Neuronal stem cell (in vitro differentiated cells): ENCODE measurements around the gene APELA.

Experiments
- DNase-seq: peaks from one replicate; pipeline ENCODE4 v3.0.0-alpha.2; 2013; ENCODE audit warnings: low spot score
- H2AFZ ChIP-seq: one replicate; pipeline ENCODE4 v1.6.1; 2013; ENCODE audit warnings: mild to moderate bottlenecking, low read length, inconsistent platforms
- H2AK5ac ChIP-seq: 2 replicates; pipeline ENCODE4 v1.6.1; 2013; ENCODE audit warnings: low read depth, mild to moderate bottlenecking, inconsistent platforms, low read length, moderate library complexity, mixed read lengths
- H2BK120ac ChIP-seq: 2 replicates; pipeline ENCODE4 v1.6.1; 2013; ENCODE audit warnings: low read depth, mild to moderate bottlenecking, inconsistent platforms, low read length, moderate library complexity, mixed read lengths
- H2BK12ac ChIP-seq: one replicate; pipeline ENCODE4 v1.6.1; 2013; ENCODE audit warnings: low read length, inconsistent platforms
- H2BK15ac ChIP-seq: 2 replicates; pipeline ENCODE4 v1.6.1; 2013; ENCODE audit warnings: mild to moderate bottlenecking, low read length, inconsistent platforms, mixed read lengths
- H2BK5ac ChIP-seq: one replicate; pipeline ENCODE4 v1.6.1; 2013; ENCODE audit warnings: inconsistent platforms, mild to moderate bottlenecking, low read length, moderate library complexity
- H3K14ac ChIP-seq: one replicate; pipeline ENCODE4 v1.6.1; 2013; ENCODE audit warnings: low read length, inconsistent platforms
- H3K18ac ChIP-seq: 2 replicates; pipeline ENCODE4 v1.6.1; 2013; ENCODE audit warnings: low read length, inconsistent platforms
- H3K23ac ChIP-seq: 2 replicates; pipeline ENCODE4 v1.6.1; 2013; ENCODE audit warnings: low read depth, mild to moderate bottlenecking, mixed read lengths, low read length, inconsistent platforms; ENCODE audit not compliant: poor library complexity
- H3K27ac ChIP-seq: replicated peaks from 3 replicates; pipeline ENCODE4 v1.5.1; 2013; ENCODE audit warnings: low read length, inconsistent platforms
- H3K27me3 ChIP-seq, 3 experiments: 2 replicates each; pipeline ENCODE4 v1.6.1; 2013; ENCODE audit warnings: low read length in 3 of 3, mild to moderate bottlenecking in 2 of 3, inconsistent platforms in 1 of 3, low read depth in 1 of 3, mixed read lengths in 1 of 3, moderate library complexity in 1 of 3; ENCODE audit not compliant: control insufficient read depth in 3 of 3, insufficient read depth in 3 of 3
- H3K36me3 ChIP-seq, 2 donors: replicated peaks in 1 of 2; 2 replicates each; pipeline ENCODE4 v1.6.1; 2013; ENCODE audit warnings: low read length in 2 of 2; ENCODE audit not compliant: control insufficient read depth in 2 of 2, insufficient read depth in 2 of 2
- H3K4ac ChIP-seq: 2 replicates; pipeline ENCODE4 v1.6.1; 2013; ENCODE audit warnings: inconsistent platforms, mild to moderate bottlenecking, low read length, moderate library complexity
- H3K4me1 ChIP-seq, 2 donors: 1 replicate in 1 of 2; 2 replicates in 1 of 2; pipeline ENCODE4 v1.6.1; 2013; ENCODE audit warnings: low read length in 2 of 2, low read depth in 1 of 2; ENCODE audit not compliant: control insufficient read depth in 2 of 2, insufficient read depth in 1 of 2
- H3K4me2 ChIP-seq: one replicate; pipeline ENCODE4 v1.6.1; 2013; ENCODE audit warnings: mild to moderate bottlenecking, low read length, inconsistent platforms; ENCODE audit not compliant: insufficient read depth, poor library complexity, severe bottlenecking
- H3K4me3 ChIP-seq, 2 donors: 2 replicates each; pipeline ENCODE4 v1.5.1; 2013; ENCODE audit warnings: low read length in 2 of 2, mild to moderate bottlenecking in 2 of 2, inconsistent platforms in 1 of 2, moderate library complexity in 1 of 2
- H3K79me1 ChIP-seq: one replicate; pipeline ENCODE4 v1.6.1; 2013; ENCODE audit warnings: low read depth, mild to moderate bottlenecking, inconsistent platforms, low read length, moderate library complexity
- H3K9ac ChIP-seq: one replicate; pipeline ENCODE4 v1.6.1; 2013; ENCODE audit warnings: mild to moderate bottlenecking, low read depth, low read length, inconsistent platforms; ENCODE audit not compliant: poor library complexity
- H3K9me3 ChIP-seq, 2 donors: replicated peaks in 1 of 2; 2 replicates each; pipeline versions ENCODE3 to v1.6.1; 2013; ENCODE audit warnings: low read length in 2 of 2, mild to moderate bottlenecking in 2 of 2, inconsistent platforms in 1 of 2, low read depth in 1 of 2, mixed read lengths in 1 of 2, moderate library complexity in 1 of 2; ENCODE audit not compliant: control insufficient read depth in 2 of 2, insufficient read depth in 1 of 2
- H4K8ac ChIP-seq: one replicate; pipeline ENCODE4 v1.6.1; 2013; ENCODE audit warnings: low read depth, mild to moderate bottlenecking, inconsistent platforms, low read length, moderate library complexity
- H4K91ac ChIP-seq: one replicate; pipeline ENCODE4 v1.6.1; 2013; ENCODE audit warnings: low read length, low read depth, mild to moderate bottlenecking, inconsistent platforms; ENCODE audit not compliant: poor library complexity
- WGBS, 2 donors: extraction: QIAGEN DNeasy Blood & Tissue Kit; methylation state at CpG; one replicate each; pipeline ENCODE4 v1.1.7; 2013; ENCODE audit warnings: missing lambda C conversion rate in 2 of 2, mixed read lengths in 1 of 2; ENCODE audit not compliant: insufficient read length in 2 of 2, insufficient replicate concordance in 1 of 2; ENCODE audit errors: extremely low coverage in 2 of 2; 5-methylcytosine and 5-hydroxymethylcytosine counted together

Gene APELA

DNA sequence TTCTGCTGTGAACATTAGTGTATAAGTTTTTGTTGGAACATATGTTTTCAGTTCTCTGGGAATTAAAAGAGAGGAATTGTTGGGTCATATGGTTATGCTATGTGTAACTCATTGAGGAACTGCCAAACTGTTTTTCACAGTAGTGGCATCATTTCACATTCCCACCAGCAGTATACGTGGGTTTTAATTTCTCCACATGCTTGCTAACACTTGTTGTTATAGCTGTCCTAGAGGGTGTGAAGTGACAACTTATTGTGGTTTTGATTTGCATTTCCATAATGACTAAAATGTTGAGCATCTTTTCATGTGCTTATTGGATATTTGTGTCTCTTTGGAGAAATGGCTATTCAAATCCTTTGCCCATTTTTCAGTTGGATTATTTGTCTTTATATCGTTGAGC lies 13.7 kb downstream of the APELA start:
- Histone ChIP-seq H3K14ac (no peak overlapping the region), H3K18ac (no peak overlapping the region), H3K79me1 (no peaks in the 10 kb centered on the region), H4K8ac (no peak overlapping the region), H3K4me3 (no peak overlapping the region), H3K27me3 (no peaks in the 10 kb centered on the region), H3K9ac (no peak overlapping the region), H2BK15ac (no peak overlapping the region), H2BK12ac (no peak overlapping the region), H3K27ac (no peak overlapping the region), H3K23ac (no peak overlapping the region), H3K9me3 (no peaks in the 10 kb centered on the region), H3K4me2 (no peak overlapping the region), H3K36me3 (no peaks in the 10 kb centered on the region), H2AFZ (no peak overlapping the region), H3K4ac (no peak overlapping the region), H4K91ac (no peak overlapping the region), H2BK5ac (no peak overlapping the region), H3K4me1 (no peaks in the 10 kb centered on the region), H2AK5ac (no peak overlapping the region), H2BK120ac (no peak overlapping the region)
- no CpG with 5 or more reads among the region's 2 CpGs for WGBS, 2 donors
- no peak for DNase-seq

GRCh38 chr4:164892018-164892417 lies 15.0 kb downstream of the APELA start:
- Histone ChIP-seq H3K27me3 (no peaks in the 10 kb centered on the region), H3K9ac (no peak overlapping the region), H2AFZ (no peak overlapping the region), H3K36me3 (no peaks in the 10 kb centered on the region), H3K27ac (no peak overlapping the region), H2BK5ac (no peak overlapping the region), H3K18ac (no peak overlapping the region), H2AK5ac (no peak overlapping the region), H4K91ac (no peak overlapping the region), H2BK12ac (no peak overlapping the region), H3K4me2 (no peak overlapping the region), H3K23ac (no peak overlapping the region), H3K4me3 (no peak overlapping the region), H3K14ac (no peak overlapping the region), H3K79me1 (no peaks in the 10 kb centered on the region), H4K8ac (no peak overlapping the region), H2BK15ac (no peak overlapping the region), H3K4ac (no peak overlapping the region), H2BK120ac (no peak overlapping the region), H3K4me1 (no peaks in the 10 kb centered on the region), H3K9me3 (no peaks in the 10 kb centered on the region)
- no peak for DNase-seq
- no CpG with 5 or more reads among the region's 3 CpGs for WGBS, 2 donors

DNA sequence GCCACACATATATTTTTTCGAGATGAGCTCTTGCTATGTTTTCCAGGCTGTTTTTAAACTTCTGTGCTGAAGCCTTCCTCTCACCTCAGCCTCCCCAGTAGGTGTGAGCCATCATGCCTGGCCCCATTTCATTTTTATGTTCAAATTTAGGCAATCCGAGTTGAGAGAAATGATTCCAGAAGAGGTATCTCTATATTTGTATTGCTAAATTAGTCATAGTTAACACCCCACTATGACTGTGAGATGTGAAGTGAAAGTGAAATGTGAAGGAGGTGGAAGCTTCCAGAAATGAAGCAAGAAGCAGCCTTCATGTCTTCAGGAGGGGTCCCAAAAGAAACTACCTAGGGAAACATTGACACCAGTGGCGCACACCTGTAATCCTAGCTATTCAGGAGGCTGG lies 17.7 kb downstream of the APELA start:
- no peaks in the 10 kb centered on the region for H3K27me3 ChIP-seq
- no peak overlapping the region for H3K18ac ChIP-seq
- no peak overlapping the region for H2BK12ac ChIP-seq

DNA sequence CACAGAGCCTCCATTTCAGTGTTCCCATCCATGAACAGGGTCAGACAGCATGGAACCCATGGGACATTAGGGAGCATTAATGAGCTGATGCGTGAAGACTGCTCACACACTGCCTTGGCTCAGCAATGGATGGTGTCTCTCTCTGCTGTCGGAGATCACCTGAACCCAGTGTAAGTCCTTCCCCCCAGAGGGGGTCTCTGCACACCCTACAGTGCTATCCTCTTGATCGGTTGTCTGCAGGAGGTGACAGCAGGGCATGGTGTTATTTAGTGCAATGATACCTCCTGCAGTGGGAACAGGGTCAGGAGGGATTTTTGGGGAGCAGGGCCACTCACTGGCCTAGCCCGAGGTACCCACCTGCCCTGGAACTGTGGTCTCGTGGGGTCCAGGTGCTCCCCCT lies 25.6 kb downstream of the APELA start:
- Histone ChIP-seq H2AFZ (no peak overlapping the region), H3K4me3 (no peak overlapping the region), H3K9ac (no peak overlapping the region), H3K9me3 (no peaks in the 10 kb centered on the region), H4K8ac (no peak overlapping the region), H3K4me1 (no peaks in the 10 kb centered on the region), H3K27ac (no peak overlapping the region), H2AK5ac (peak overlapping the region; percentile 19), H2BK5ac (no peak overlapping the region), H3K4ac (no peak overlapping the region), H2BK12ac (no peak overlapping the region), H3K79me1 (no peaks in the 10 kb centered on the region), H3K4me2 (no peak overlapping the region), H3K36me3 (no peaks in the 10 kb centered on the region), H3K23ac (no peak overlapping the region), H2BK15ac (no peak overlapping the region), H3K18ac (no peak overlapping the region), H3K14ac (no peak overlapping the region), H2BK120ac (no peak overlapping the region), H4K91ac (no peak overlapping the region), H3K27me3 (no peaks in the 10 kb centered on the region)
- WGBS, 2 donors: no CpG with 5 or more reads among the region's 5 CpGs
- DNase-seq: no peak

More for the DNA sequence above, 17.7 kb downstream of the APELA start:
- Histone ChIP-seq H4K8ac (no peak overlapping the region), H2BK15ac (no peak overlapping the region), H2BK5ac (no peak overlapping the region), H3K4me1 (no peaks in the 10 kb centered on the region), H3K36me3 (no peaks in the 10 kb centered on the region), H3K4me3 (no peak overlapping the region), H4K91ac (no peak overlapping the region), H3K79me1 (no peaks in the 10 kb centered on the region), H3K14ac (no peak overlapping the region), H3K23ac (no peak overlapping the region), H3K4ac (no peak overlapping the region), H2BK120ac (no peak overlapping the region), H2AFZ (no peak overlapping the region), H3K9me3 (no peaks in the 10 kb centered on the region), H3K9ac (no peak overlapping the region), H3K4me2 (no peak overlapping the region), H2AK5ac (no peak overlapping the region), H3K27ac (no peak overlapping the region)
- DNase-seq: no peak
- no CpG with 5 or more reads among the region's 3 CpGs for WGBS, 2 donors
